ENCODE results near the gene MYO1B.

DNA sequence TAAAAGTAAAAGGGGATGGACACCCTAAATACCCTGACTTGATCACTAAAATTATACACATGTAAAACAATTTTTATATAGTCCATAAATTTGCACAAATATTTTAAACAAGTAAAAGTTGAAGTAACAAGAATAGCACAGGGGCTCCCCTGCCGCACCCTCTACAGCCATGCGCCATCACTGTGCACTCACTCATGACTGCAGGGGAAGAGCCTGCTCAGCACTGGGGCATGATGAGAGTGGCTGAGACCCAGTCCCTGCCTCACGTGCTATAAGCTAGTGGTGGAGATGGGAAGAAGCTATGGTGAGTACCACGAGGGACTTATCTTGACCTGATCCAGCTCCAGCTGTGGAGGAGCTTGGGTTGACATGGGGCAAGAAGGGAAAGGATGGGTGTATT, 46.9 kb upstream of the MYO1B start:
- TF ChIP-seq EP300 (IDR thresholded peaks at IDR 0.05) (no peak), POLR2AphosphoS5 (IDR thresholded peaks at IDR 0.05) (no peak), CTCF (IDR thresholded peaks at IDR 0.05) (no peak), POLR2A (IDR thresholded peaks at IDR 0.05) (no peak)
